Activated CD4-positive, alpha-beta T cell treated with anti-CD3 and anti-CD28 coated beads for 1 hour (primary cell): ENCODE results near the gene GAA.
"Not testable (repeated sequence)": the region's sequence is repeated elsewhere in the genome, so short reads cannot be mapped to it uniquely, and the experiment has no call there.

Experiments
- DNase-seq: peaks from one replicate; pipeline ENCODE4 v3.0.0-alpha.2; 2020

Gene GAA

DNA sequence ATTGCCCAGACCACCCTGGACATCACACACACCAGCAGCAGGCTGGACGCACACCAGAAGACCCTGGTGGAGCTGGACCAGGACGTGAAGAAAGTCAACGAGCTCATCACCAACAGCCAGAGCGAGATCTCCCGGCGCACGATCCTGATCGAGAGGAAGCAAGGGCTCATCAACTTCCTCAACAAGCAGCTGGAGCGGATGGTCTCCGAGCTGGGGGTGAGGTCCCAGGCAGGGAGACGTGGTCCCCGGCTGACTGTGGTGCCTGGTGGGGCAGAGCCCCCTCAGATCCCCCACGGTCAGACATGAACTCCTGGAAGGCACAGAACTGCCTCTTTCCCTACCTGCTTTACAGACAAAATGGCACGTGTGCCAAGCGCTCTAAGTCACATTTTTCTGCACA, 16.6 kb upstream of the GAA start:
- no peak for DNase-seq

DNA sequence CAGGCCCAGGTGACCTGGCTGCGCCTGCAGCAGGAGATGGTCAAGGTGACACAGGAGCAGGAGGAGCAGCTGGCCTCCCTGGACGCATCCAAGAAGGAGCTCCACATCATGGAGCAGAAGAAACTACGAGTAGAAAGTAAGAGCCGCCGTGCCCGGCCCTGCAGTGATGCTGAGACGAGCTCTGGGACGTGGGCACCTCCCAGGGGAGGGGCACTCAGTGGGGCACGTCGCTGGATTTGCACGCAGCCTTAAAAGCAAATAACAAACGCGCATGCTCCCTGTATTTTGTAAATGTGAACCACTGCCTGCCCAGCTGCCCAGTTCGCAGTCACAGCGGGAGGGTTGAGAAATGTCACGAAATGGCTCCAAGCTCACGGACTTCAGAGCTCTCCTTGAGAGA, 15.3 kb upstream of the GAA start:
- no peak for DNase-seq

- DNase-seq = no peak
Measured at GRCh38 chr17:80086616-80087015, 14.8 kb upstream of the GAA start.

- DNase-seq = no peak
Measured at GRCh38 chr17:80087346-80088265, 13.8 kb upstream of the GAA start.

DNA sequence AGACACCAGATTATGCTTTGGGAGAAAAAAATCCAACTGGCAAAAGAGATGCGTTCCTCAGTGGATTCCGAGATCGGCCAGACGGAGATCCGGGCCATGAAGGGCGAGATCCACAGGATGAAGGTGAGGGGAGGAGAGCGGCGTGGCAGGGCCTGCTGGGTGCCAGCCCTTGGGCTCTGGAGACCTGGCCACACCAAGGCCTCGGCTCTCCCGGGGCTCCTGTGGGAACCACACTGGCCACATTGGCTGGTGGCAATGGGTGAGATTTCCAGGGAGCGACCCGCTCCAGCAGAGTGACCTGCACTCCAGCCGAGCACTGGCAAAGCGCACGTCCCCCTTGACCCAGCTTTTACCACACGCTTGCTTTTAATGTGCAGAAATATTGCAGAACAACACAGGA, 11.6 kb upstream of the GAA start:
- no peak for DNase-seq

GRCh38 chr17:80090164-80090563, 11.2 kb upstream of the GAA start:
- DNase-seq = not testable (repeated sequence)

DNA sequence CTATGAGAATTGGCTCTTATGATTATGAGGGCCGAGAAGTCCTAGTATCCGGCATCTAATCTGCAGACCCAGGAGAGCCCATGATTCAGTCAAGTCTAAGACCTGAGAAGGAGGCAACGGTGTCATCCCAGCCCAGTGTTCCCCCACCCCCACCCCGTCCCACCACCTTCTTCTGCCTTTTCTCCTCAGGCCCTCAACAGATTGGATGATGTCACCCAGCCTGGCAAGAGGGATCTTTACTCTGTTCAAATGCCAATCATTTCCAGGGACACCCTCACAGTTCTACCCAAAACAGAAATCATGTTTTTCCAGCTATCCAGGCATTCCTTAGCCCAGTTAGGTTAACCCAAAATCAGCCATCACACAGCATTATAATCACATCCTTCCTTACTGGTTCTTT, 10.0 kb upstream of the GAA start:
- DNase-seq = no peak

GRCh38 chr17:80092959-80093358, 8.4 kb upstream of the GAA start:
- no peak for DNase-seq

DNA sequence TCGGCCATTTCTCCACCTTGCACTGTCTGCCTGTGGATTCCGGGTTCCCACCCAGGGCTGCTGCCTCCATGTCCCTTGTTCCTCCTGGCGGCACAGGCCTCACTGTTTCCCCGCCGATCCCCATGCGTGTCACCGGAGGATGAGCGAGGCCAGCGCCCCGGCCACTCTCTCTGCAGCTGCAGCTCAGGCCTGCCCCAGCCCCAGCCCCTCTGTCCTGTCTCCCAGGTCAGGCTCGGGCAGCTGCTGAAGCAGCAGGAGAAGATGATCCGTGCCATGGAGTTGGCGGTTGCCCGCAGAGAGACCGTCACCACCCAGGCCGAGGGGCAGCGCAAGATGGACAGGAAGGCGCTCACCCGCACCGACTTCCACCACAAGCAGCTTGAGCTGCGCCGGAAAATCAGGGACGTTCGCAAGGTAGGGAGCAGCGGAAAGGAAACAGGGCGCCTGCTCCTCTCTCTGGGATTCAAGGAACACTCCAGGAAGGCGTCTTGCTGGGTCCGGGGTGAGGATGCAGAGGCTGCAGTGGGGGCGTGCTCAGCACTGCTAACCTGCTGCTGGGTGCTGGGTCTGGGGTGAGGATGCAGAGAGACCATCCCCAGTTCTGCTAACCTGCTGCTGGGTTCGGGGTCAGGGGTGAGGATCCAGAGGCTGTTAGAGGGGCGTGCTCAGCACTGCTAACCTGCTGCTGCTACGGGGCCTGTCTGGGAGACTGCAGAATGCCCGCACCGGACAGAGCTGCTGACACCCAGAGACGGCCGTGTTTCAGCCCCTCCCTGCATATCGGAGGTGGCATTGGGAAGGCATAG, 6.1 kb upstream of the GAA start:
- no peak for DNase-seq

GRCh38 chr17:80095844-80096475, 5.4 kb upstream of the GAA start:
- no peak for DNase-seq

DNA sequence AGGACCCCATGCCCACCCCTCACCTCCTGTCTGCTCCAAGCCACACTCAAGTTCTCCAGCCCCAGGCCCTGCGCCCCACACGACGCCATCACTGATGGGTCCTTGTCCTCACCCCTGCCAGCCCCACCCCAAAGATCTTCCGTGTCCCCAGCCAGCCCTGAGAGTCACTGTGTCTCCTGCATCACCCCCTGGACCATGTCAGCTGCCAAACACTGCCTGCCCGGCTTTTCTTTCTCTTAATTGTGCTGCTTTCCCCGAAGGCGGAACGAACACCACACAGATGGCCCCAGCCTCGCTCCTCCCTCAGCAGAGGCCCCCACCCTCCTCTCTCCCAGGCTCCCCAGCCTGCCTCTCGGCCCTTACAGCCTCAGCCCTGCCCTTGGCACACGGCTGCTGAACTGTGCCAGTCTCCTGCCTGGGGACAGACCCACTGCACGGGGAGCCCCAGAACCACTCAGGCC, 4.8 kb upstream of the GAA start:
- DNase-seq = no peak

GRCh38 chr17:80097127-80097621, 4.2 kb upstream of the GAA start:
- no peak for DNase-seq

GRCh38 chr17:80097844-80098691, 3.3 kb upstream of the GAA start:
- DNase-seq = no peak

- no peak for DNase-seq
Measured at GRCh38 chr17:80099291-80100034, 1.9 kb upstream of the GAA start.

- DNase-seq = no peak
Measured at GRCh38 chr17:80100035-80100323, 1.4 kb upstream of the GAA start.

- no peak for DNase-seq
Measured at GRCh38 chr17:80101946-80102663, 724 bp downstream of the GAA start.

DNA sequence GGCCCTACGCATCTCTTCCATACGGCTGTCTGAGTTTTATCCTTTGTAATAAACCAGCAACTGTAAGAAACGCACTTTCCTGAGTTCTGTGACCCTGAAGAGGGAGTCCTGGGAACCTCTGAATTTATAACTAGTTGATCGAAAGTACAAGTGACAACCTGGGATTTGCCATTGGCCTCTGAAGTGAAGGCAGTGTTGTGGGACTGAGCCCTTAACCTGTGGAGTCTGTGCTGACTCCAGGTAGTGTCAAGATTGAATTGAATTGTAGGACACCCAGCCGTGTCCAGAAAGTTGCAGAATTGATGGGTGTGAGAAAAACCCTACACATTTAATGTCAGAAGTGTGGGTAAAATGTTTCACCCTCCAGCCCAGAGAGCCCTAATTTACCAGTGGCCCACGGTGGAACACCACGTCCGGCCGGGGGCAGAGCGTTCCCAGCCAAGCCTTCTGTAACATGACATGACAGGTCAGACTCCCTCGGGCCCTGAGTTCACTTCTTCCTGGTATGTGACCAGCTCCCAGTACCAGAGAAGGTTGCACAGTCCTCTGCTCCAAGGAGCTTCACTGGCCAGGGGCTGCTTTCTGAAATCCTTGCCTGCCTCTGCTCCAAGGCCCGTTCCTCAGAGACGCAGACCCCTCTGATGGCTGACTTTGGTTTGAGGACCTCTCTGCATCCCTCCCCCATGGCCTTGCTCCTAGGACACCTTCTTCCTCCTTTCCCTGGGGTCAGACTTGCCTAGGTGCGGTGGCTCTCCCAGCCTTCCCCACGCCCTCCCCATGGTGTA, 1.5 kb downstream of the GAA start:
- DNase-seq = no peak

DNA sequence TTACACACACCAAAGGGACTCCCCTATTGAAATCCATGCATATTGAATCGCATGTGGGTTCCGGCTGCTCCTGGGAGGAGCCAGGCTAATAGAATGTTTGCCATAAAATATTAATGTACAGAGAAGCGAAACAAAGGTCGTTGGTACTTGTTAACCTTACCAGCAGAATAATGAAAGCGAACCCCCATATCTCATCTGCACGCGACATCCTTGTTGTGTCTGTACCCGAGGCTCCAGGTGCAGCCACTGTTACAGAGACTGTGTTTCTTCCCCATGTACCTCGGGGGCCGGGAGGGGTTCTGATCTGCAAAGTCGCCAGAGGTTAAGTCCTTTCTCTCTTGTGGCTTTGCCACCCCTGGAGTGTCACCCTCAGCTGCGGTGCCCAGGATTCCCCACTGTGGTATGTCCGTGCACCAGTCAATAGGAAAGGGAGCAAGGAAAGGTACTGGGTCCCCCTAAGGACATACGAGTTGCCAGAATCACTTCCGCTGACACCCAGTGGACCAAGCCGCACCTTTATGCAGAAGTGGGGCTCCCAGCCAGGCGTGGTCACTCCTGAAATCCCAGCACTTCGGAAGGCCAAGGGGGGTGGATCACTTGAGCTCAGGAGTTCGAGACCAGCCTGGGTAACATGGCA, 2.2 kb downstream of the GAA start:
- no peak for DNase-seq

GRCh38 chr17:80104321-80104955, 3.1 kb downstream of the GAA start:
- no peak for DNase-seq
